Adrenal gland (tissue), 5 donors: Measurements from ENCODE around the gene FAM174C.

ENCODE experiments used
- POLR2A ChIP-seq, 2 donors: fragments of 450-650 bp; IDR thresholded peaks; one replicate each; pipeline ENCODE4 v1.6.1; 2017; ENCODE audit warnings: antibody characterized with exemption in 2 of 2, mild to moderate bottlenecking in 2 of 2, moderate library complexity in 1 of 2
- TF ChIP-seq, protein P1 (sequence below), 6 experiments: fragments of 450-650 bp in 4 of 6; fragments of 200-600 bp in 2 of 6; sonication (generic) in 1 of 6; IDR thresholded peaks; 1 replicate in 5 of 6; 2 replicates in 1 of 6; pipeline versions ENCODE4 v1.5.1 to v1.8.0; 2016 to 2021; ENCODE audit warnings: antibody characterized with exemption in 6 of 6, mild to moderate bottlenecking in 2 of 6, moderate library complexity in 1 of 6
- donor health status: DM: no; HTN: no; CAD: no.

- TF ChIP-seq, protein P1, sequence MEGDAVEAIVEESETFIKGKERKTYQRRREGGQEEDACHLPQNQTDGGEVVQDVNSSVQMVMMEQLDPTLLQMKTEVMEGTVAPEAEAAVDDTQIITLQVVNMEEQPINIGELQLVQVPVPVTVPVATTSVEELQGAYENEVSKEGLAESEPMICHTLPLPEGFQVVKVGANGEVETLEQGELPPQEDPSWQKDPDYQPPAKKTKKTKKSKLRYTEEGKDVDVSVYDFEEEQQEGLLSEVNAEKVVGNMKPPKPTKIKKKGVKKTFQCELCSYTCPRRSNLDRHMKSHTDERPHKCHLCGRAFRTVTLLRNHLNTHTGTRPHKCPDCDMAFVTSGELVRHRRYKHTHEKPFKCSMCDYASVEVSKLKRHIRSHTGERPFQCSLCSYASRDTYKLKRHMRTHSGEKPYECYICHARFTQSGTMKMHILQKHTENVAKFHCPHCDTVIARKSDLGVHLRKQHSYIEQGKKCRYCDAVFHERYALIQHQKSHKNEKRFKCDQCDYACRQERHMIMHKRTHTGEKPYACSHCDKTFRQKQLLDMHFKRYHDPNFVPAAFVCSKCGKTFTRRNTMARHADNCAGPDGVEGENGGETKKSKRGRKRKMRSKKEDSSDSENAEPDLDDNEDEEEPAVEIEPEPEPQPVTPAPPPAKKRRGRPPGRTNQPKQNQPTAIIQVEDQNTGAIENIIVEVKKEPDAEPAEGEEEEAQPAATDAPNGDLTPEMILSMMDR (IDR thresholded peaks at IDR 0.05), result no peak
- no peak for TF ChIP-seq POLR2A (IDR thresholded peaks at IDR 0.05)
Measured at GRCh38 chr19:1226227-1226518, 49.2 kb upstream of the FAM174C start.
